SJSA1 (cell line): Measurements from ENCODE around the gene CPED1. TPM values are rescaled to one million over a fixed set of nuclear protein-coding genes. Genes with fewer than 3 reads are reported as not detected.

ENCODE experiments used
- DNase-seq, 2 experiments: peaks; one replicate each; pipeline ENCODE4 v3.0.0-alpha.2; 2015 to 2020; ENCODE audit warnings: low spot score in 2 of 2, low read depth in 1 of 2
- H3K27ac ChIP-seq: fragments of 250-450 bp; sonication (Bioruptor Pico); 2 replicates; pipeline ENCODE4 v1.5.1; 2020; ENCODE audit warnings: mild to moderate bottlenecking, moderate library complexity
- H3K27me3 ChIP-seq: fragments of 250-450 bp; sonication (Bioruptor Pico); replicated peaks from 2 replicates; pipeline ENCODE4 v1.5.1; 2020; ENCODE audit warnings: mild to moderate bottlenecking, moderate library complexity
- H3K36me3 ChIP-seq: fragments of 250-450 bp; sonication (Bioruptor Pico); 2 replicates; pipeline ENCODE4 v1.5.1; 2020; ENCODE audit warnings: mild to moderate bottlenecking
- H3K4me1 ChIP-seq: fragments of 250-450 bp; sonication (Bioruptor Pico); replicated peaks from 2 replicates; pipeline ENCODE4 v1.6.1; 2021; ENCODE audit warnings: mild to moderate bottlenecking
- H3K4me3 ChIP-seq: fragments of 250-450 bp; sonication (Bioruptor Pico); 2 replicates; pipeline ENCODE4 v1.5.1; 2020; ENCODE audit warnings: mild to moderate bottlenecking
- H3K9me3 ChIP-seq: fragments of 250-450 bp; sonication (Bioruptor Pico); replicated peaks from 2 replicates; pipeline ENCODE4 v1.5.1; 2020; ENCODE audit warnings: mild to moderate bottlenecking
- total RNA-seq: library from RNA; depleted of rRNA; stranded (reverse); fragments of >200 nt; shearing (Covaris generic); gene quantifications from 2 replicates; pipeline ENCODE4 v1.2.3, GENCODE V29; 2014; rRNA removed

Gene CPED1
- total RNA-seq, 1 experiment from 2014 or later = 64.8 TPM

DNA sequence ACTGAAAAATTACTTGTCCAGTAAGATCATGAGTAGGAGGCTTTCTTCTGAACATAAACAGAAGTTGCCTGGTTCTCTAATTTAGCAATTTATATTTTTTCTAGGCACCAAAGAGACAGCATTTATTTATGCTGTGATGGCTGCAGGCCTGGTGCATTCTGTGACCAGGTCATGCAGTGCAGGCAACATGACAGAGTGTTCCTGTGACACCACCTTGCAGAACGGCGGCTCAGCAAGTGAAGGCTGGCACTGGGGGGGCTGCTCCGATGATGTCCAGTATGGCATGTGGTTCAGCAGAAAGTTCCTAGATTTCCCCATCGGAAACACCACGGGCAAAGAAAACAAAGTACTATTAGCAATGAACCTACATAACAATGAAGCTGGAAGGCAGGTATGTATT is 343.1 kb downstream of the CPED1 start:
- DNase-seq = no peak
- H3K9me3 ChIP-seq = no peaks in the 10 kb centered on the region
- peaks cover 27% of the 10 kb centered on the region for H3K27me3 ChIP-seq
- no peak overlapping the region for H3K4me3 ChIP-seq
- no peaks in the 10 kb centered on the region for H3K36me3 ChIP-seq
- peaks cover 7% of the 10 kb centered on the region for H3K4me1 ChIP-seq
- no peak overlapping the region for H3K27ac ChIP-seq

DNA sequence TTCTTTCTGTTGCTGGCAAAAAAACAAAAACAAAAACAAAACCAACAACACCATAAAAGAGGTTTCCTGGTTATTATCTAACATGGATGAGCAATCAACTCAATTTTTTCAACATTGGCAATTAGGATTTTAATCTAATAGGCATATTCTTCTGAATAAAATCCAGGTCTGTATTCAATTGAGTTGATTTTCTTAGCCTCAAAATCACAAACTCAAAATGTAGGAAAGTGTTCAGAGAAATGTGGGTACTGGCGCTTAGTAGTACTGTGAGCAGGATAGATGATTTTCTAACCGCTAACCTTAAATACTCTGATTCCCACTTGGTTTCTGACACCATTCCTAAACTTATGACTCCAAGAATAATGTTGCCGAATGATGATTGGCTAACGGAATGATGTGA is 345.9 kb downstream of the CPED1 start:
- H3K27ac ChIP-seq = no peak overlapping the region
- peaks cover 27% of the 10 kb centered on the region for H3K27me3 ChIP-seq
- no peak for DNase-seq
- no peak overlapping the region for H3K4me3 ChIP-seq
- peaks cover 7% of the 10 kb centered on the region for H3K4me1 ChIP-seq
- no peaks in the 10 kb centered on the region for H3K9me3 ChIP-seq
- H3K36me3 ChIP-seq = no peaks in the 10 kb centered on the region

DNA sequence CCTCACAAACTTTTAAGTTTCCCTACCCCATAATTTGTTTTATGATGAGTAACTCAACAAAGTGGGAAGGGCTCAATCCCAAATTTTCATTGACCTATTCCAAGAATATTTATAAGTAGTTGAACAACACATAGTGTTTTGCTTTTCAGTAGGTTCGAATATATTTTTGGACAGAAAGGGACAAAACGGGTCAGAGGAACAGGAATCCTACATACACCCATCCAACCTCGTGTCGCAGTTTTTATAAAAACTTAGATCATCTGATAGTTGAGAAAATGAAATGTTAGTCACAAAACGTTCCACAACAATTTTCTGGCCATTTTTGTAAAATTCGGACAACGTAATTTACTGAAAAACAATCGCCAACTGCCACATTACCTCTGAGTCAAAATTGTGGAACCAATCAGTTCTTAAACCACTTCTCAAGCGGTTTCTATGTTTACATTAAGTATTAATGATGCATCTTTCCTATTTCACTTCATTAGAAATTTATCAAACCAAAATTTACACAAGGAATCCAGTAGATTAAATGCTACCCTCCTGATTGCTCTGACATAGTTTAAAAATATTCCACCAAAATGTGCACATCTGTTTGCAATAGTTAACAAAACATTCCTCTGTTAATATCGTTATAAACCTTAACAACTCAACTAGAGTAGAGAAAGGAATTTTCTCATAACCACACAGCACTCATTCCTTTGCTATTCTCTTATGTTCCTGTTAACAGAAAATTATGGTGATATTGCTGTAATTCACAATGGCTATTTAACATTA is 346.6 kb downstream of the CPED1 start:
- Histone ChIP-seq H3K4me3 (no peak overlapping the region), H3K27me3 (peaks cover 22% of the 10 kb centered on the region), H3K27ac (no peak overlapping the region), H3K4me1 (peaks cover 3% of the 10 kb centered on the region), H3K36me3 (no peaks in the 10 kb centered on the region), H3K9me3 (no peaks in the 10 kb centered on the region)
- peak in 1 of 2 experiments; percentile 17 for DNase-seq

GRCh38 chr7:121336579-121336978 is 348.1 kb downstream of the CPED1 start:
- peaks cover 3% of the 10 kb centered on the region; the same call in 1 of the 2 replicates for H3K4me1 ChIP-seq
- no peak overlapping the region for H3K4me3 ChIP-seq
- no peak overlapping the region for H3K27ac ChIP-seq
- H3K36me3 ChIP-seq = no peaks in the 10 kb centered on the region
- no peak for DNase-seq
- peaks cover 11% of the 10 kb centered on the region; the same call in 1 of the 2 replicates for H3K27me3 ChIP-seq
- H3K9me3 ChIP-seq = no peaks in the 10 kb centered on the region

- Histone ChIP-seq H3K27me3 (peaks cover 7% of the 10 kb centered on the region; the same call in 1 of the 2 replicates), H3K4me3 (no peak overlapping the region), H3K27ac (no peak overlapping the region), H3K4me1 (peaks cover 3% of the 10 kb centered on the region; the same call in 1 of the 2 replicates), H3K36me3 (no peaks in the 10 kb centered on the region), H3K9me3 (no peaks in the 10 kb centered on the region)
- peak in 1 of 2 experiments; percentile 27 for DNase-seq
Measured at GRCh38 chr7:121337398-121337797, 348.9 kb downstream of the CPED1 start.

DNA sequence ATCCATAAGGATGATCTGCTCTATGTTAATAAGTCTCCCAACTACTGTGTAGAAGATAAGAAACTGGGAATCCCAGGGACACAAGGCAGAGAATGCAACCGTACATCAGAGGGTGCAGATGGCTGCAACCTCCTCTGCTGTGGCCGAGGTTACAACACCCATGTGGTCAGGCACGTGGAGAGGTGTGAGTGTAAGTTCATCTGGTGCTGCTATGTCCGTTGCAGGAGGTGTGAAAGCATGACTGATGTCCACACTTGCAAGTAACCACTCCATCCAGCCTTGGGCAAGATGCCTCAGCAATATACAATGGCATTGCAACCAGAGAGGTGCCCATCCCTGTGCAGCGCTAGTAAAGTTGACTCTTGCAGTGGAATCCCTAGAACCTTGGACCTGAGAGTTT is 350.6 kb downstream of the CPED1 start:
- H3K9me3 ChIP-seq = no peaks in the 10 kb centered on the region
- peaks cover 3% of the 10 kb centered on the region; the same call in 1 of the 2 replicates for H3K4me1 ChIP-seq
- no peak overlapping the region for H3K27ac ChIP-seq
- H3K36me3 ChIP-seq = no peaks in the 10 kb centered on the region
- no peaks in the 10 kb centered on the region; the same call in 1 of the 2 replicates for H3K27me3 ChIP-seq
- no peak for DNase-seq
- H3K4me3 ChIP-seq = no peak overlapping the region

DNA sequence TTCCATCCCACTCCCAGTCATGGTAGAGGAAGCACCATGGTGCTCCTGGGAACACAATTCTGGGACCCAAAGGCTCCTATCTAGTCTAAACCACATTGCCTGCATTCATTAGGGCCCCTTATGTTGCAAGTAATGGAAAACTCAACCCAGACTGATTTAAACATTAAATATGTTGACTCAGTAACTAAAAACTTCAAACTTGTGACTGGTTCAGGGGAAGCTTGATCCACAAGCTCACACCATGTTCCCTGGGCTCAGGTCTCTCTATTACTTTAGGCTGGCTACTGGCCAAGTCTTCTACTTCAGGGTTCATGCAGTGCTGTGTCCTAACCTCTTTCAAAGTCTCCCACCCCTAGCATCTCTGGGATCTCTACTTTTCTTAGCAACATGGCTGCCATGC is 353.4 kb downstream of the CPED1 start:
- no peak overlapping the region for H3K4me3 ChIP-seq
- DNase-seq = no peak
- no peak overlapping the region for H3K27ac ChIP-seq
- H3K9me3 ChIP-seq = no peaks in the 10 kb centered on the region
- H3K27me3 ChIP-seq = no peaks in the 10 kb centered on the region
- no peaks in the 10 kb centered on the region for H3K4me1 ChIP-seq
- peaks cover 5% of the 10 kb centered on the region; the same call in 1 of the 2 replicates for H3K36me3 ChIP-seq

GRCh38 chr7:121342631-121343030 is 354.1 kb downstream of the CPED1 start:
- Histone ChIP-seq H3K4me1 (no peaks in the 10 kb centered on the region), H3K27me3 (no peaks in the 10 kb centered on the region), H3K36me3 (peaks cover 8% of the 10 kb centered on the region; the same call in 1 of the 2 replicates), H3K27ac (no peak overlapping the region), H3K9me3 (no peaks in the 10 kb centered on the region), H3K4me3 (no peak overlapping the region)
- DNase-seq = no peak

GRCh38 chr7:121343302-121343701 is 354.8 kb downstream of the CPED1 start:
- no peak for DNase-seq
- no peak overlapping the region for H3K27ac ChIP-seq
- peaks cover 8% of the 10 kb centered on the region; the same call in 1 of the 2 replicates for H3K36me3 ChIP-seq
- H3K4me3 ChIP-seq = no peak overlapping the region
- H3K4me1 ChIP-seq = no peaks in the 10 kb centered on the region
- no peaks in the 10 kb centered on the region for H3K27me3 ChIP-seq
- H3K9me3 ChIP-seq = no peaks in the 10 kb centered on the region

DNA sequence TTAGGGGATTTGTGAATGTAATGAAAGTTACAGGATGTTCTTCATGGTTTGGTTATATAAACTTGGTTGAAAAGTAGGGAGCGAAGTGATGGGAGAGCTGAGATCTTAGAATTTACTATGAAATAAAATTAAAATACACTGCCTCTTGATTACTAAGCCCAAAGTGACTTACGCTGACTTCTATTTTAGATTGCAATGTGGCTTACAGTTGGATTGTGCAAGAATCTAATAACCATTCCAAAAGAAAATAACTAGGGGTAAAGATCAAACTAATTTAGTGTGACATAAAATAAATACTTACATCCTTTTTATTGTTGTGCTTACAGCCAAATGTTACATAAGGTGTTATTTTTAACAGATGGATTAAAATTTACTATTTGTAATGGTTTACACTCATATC is 355.6 kb downstream of the CPED1 start:
- Histone ChIP-seq H3K4me1 (no peaks in the 10 kb centered on the region), H3K36me3 (peaks cover 8% of the 10 kb centered on the region; the same call in 1 of the 2 replicates), H3K9me3 (no peaks in the 10 kb centered on the region), H3K27ac (no peak overlapping the region), H3K27me3 (no peaks in the 10 kb centered on the region), H3K4me3 (no peak overlapping the region)
- no peak for DNase-seq

DNA sequence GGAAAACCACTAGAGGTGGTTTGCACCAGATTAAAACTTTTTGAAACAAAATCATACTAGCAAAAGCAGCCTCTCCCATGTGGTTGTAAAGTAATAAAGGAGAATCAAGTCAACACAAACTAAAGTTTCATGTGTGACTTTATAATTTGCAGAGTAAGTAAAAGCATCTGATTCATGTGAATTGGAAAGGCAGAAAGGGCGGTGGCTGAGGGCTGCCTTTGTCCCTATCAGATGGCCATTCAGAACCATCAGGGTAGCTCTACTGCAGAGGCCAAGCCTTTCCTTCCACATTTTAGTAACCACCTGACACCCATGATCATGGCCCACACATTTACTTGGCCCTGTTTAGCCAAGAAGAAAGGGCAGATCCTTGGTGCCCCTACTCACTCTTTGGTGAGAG is 356.0 kb downstream of the CPED1 start:
- DNase-seq = no peak
- Histone ChIP-seq H3K27ac (no peak overlapping the region), H3K27me3 (no peaks in the 10 kb centered on the region), H3K36me3 (peaks cover 8% of the 10 kb centered on the region; the same call in 1 of the 2 replicates), H3K9me3 (no peaks in the 10 kb centered on the region), H3K4me1 (no peaks in the 10 kb centered on the region), H3K4me3 (no peak overlapping the region)

Other genes with a start within 250 kb of the CPED1 start
- 1.8 and 2.3 TPM in 2 replicates for gene TSPAN12, start 130.6 kb upstream of the CPED1 start, total RNA-seq
- 18.3 and 31.2 TPM in 2 replicates for gene ING3, start 37.9 kb upstream of the CPED1 start, total RNA-seq